Thymus (tissue), 11 donors: ENCODE data around the gene GAD2. TPM values are rescaled to one million over a fixed set of nuclear protein-coding genes. Genes with fewer than 3 reads are reported as not detected.

Experiments
- DNase-seq, 9 donors: peaks; one replicate each; pipeline ENCODE4 v3.0.0-alpha.2; 2013; ENCODE audit warnings: low spot score in 9 of 9, low read depth in 6 of 9, missing footprints in 1 of 9
- H3K27ac ChIP-seq, 2 donors: one replicate each; pipeline ENCODE4 v1.5.1; 2013; ENCODE audit warnings: control low read depth in 1 of 2, low read depth in 1 of 2, low read length in 1 of 2, mild to moderate bottlenecking in 1 of 2, moderate library complexity in 1 of 2
- H3K27me3 ChIP-seq, 2 donors: one replicate each; pipeline ENCODE4 v1.5.1; 2013; ENCODE audit warnings: low read length in 1 of 2; ENCODE audit not compliant: control insufficient read depth in 2 of 2, insufficient read depth in 1 of 2
- H3K36me3 ChIP-seq, 2 donors: one replicate each; pipeline ENCODE4 v1.5.1; 2013; ENCODE audit warnings: low read length in 1 of 2, mild to moderate bottlenecking in 1 of 2, moderate library complexity in 1 of 2; ENCODE audit not compliant: control insufficient read depth in 2 of 2, insufficient read depth in 2 of 2
- H3K4me1 ChIP-seq, 2 donors: one replicate each; pipeline ENCODE4 v1.5.1; 2013; ENCODE audit warnings: low read length in 2 of 2; ENCODE audit not compliant: control insufficient read depth in 2 of 2, insufficient read depth in 2 of 2
- H3K4me3 ChIP-seq, 2 donors: one replicate each; pipeline ENCODE4 v1.5.1; 2013; ENCODE audit warnings: low read length in 2 of 2, control low read depth in 1 of 2, mild to moderate bottlenecking in 1 of 2
- H3K9me3 ChIP-seq, 2 donors: one replicate each; pipeline ENCODE4 v1.5.1; 2013; ENCODE audit warnings: low read length in 1 of 2, mild to moderate bottlenecking in 1 of 2; ENCODE audit not compliant: control insufficient read depth in 2 of 2, insufficient read depth in 1 of 2
- WGBS: extraction: QIAGEN DNeasy Blood & Tissue Kit; methylation state at CpG from one replicate; pipeline ENCODE4 v1.1.7; 2013; 5-methylcytosine and 5-hydroxymethylcytosine counted together
- polyA plus RNA-seq: library from polyadenylated mRNA; stranded (reverse); fragments of 200-250 nt; gene quantifications from one replicate; pipeline ENCODE4 v1.2.3, GENCODE V29; 2013
- total RNA-seq: library from RNA; stranded (reverse); fragments of 120-200 nt; gene quantifications from one replicate; pipeline ENCODE4 v1.2.4, GENCODE V29; 2013
- donor health status: healthy.

GAD2 gene
- total and polyA plus RNA-seq, 2 donors = under 0.01 to 0.05 TPM

- WGBS = 82% methylated on average over 2 of the region's 2 CpGs
- Histone ChIP-seq H3K4me1 (no peaks in the 10 kb centered on the region), H3K4me3 (no peak overlapping the region), H3K9me3 (peaks cover 0 to 3% of the 10 kb centered on the region in 2 donors), H3K27ac (no peak overlapping the region), H3K36me3 (no peaks in the 10 kb centered on the region), H3K27me3 (no peaks in the 10 kb centered on the region)
- DNase-seq = no peak
Measured at GRCh38 chr10:26238378-26238777, 21.8 kb downstream of the GAD2 start.

GRCh38 chr10:26242706-26243350 is 26.3 kb downstream of the GAD2 start:
- H3K27ac ChIP-seq = no peak overlapping the region
- H3K4me3 ChIP-seq = no peak overlapping the region
- no peak for DNase-seq
- H3K9me3 ChIP-seq = no peaks in the 10 kb centered on the region
- WGBS = 35% methylated on average over 5 of the region's 5 CpGs
- H3K4me1 ChIP-seq = no peaks in the 10 kb centered on the region
- peaks cover 0 to 3% of the 10 kb centered on the region in 2 donors for H3K27me3 ChIP-seq
- no peaks in the 10 kb centered on the region for H3K36me3 ChIP-seq

- H3K4me3 ChIP-seq = no peak overlapping the region
- H3K27ac ChIP-seq = no peak overlapping the region
- no peaks in the 10 kb centered on the region for H3K36me3 ChIP-seq
Measured at GRCh38 chr10:26243351-26243720, 26.8 kb downstream of the GAD2 start.

GRCh38 chr10:26249681-26250080 is 33.1 kb downstream of the GAD2 start:
- Histone ChIP-seq H3K27ac (no peak overlapping the region), H3K36me3 (no peaks in the 10 kb centered on the region), H3K27me3 (no peaks in the 10 kb centered on the region), H3K4me3 (no peak overlapping the region), H3K4me1 (no peaks in the 10 kb centered on the region), H3K9me3 (no peaks in the 10 kb centered on the region)
- 89% methylated on average over 6 of the region's 6 CpGs for WGBS
- no peak for DNase-seq

More at GRCh38 chr10:26243351-26243720, 26.8 kb downstream of the GAD2 start:
- peaks cover 0 to 3% of the 10 kb centered on the region in 2 donors for H3K27me3 ChIP-seq
- 74% methylated on average over 5 of the region's 5 CpGs for WGBS
- DNase-seq = no peak
- no peaks in the 10 kb centered on the region for H3K4me1 ChIP-seq
- no peaks in the 10 kb centered on the region for H3K9me3 ChIP-seq

GRCh38 chr10:26251925-26252324 is 35.4 kb downstream of the GAD2 start:
- WGBS = 93% methylated on average over 6 of the region's 6 CpGs
- no peaks in the 10 kb centered on the region for H3K36me3 ChIP-seq
- no peak overlapping the region for H3K4me3 ChIP-seq
- no peak overlapping the region for H3K27ac ChIP-seq
- no peaks in the 10 kb centered on the region for H3K27me3 ChIP-seq
- DNase-seq = no peak
- no peaks in the 10 kb centered on the region for H3K9me3 ChIP-seq
- no peaks in the 10 kb centered on the region for H3K4me1 ChIP-seq

- Histone ChIP-seq H3K4me1 (no peaks in the 10 kb centered on the region), H3K27ac (no peak overlapping the region), H3K36me3 (no peaks in the 10 kb centered on the region), H3K9me3 (no peaks in the 10 kb centered on the region), H3K27me3 (no peaks in the 10 kb centered on the region), H3K4me3 (no peak overlapping the region)
- 78% methylated on average over 7 of the region's 7 CpGs for WGBS
- DNase-seq = no peak
Measured at GRCh38 chr10:26254616-26255015, 38.0 kb downstream of the GAD2 start.

GRCh38 chr10:26259341-26259740 is 42.8 kb downstream of the GAD2 start:
- whole genome bisulfite sequencing = 63% methylated on average over 1 of the region's 1 CpG
- no peak for DNase-seq

GRCh38 chr10:26269754-26270153 is 53.2 kb downstream of the GAD2 start:
- WGBS = 36% methylated on average over 8 of the region's 8 CpGs
- DNase-seq = peak in 3 of 9 donors; percentile 1 to 21 (median 2)

More at GRCh38 chr10:26259341-26259740, 42.8 kb downstream of the GAD2 start:
- no peaks in the 10 kb centered on the region for H3K4me1 ChIP-seq
- no peaks in the 10 kb centered on the region for H3K36me3 ChIP-seq
- H3K9me3 ChIP-seq = no peaks in the 10 kb centered on the region
- no peaks in the 10 kb centered on the region for H3K27me3 ChIP-seq
- H3K27ac ChIP-seq = no peak overlapping the region
- no peak overlapping the region for H3K4me3 ChIP-seq

GRCh38 chr10:26274391-26274790 is 57.8 kb downstream of the GAD2 start:
- WGBS = 96% methylated on average over 5 of the region's 5 CpGs
- Histone ChIP-seq H3K27me3 (no peaks in the 10 kb centered on the region), H3K36me3 (no peaks in the 10 kb centered on the region), H3K27ac (no peak overlapping the region), H3K4me3 (no peak overlapping the region), H3K4me1 (no peaks in the 10 kb centered on the region), H3K9me3 (no peaks in the 10 kb centered on the region)
- no peak for DNase-seq

More at GRCh38 chr10:26269754-26270153, 53.2 kb downstream of the GAD2 start:
- no peaks in the 10 kb centered on the region for H3K4me1 ChIP-seq
- H3K27me3 ChIP-seq = no peaks in the 10 kb centered on the region
- H3K27ac ChIP-seq = no peak overlapping the region
- H3K9me3 ChIP-seq = no peaks in the 10 kb centered on the region
- no peaks in the 10 kb centered on the region for H3K36me3 ChIP-seq
- no peak overlapping the region for H3K4me3 ChIP-seq
